GM18499 (cell line): ENCODE results near the gene IGSF11.
"Not testable (repeated sequence)": the region's sequence is repeated elsewhere in the genome, so short reads cannot be mapped to it uniquely, and the experiment has no call there.

ENCODE experiments used
- ATAC-seq: cut with Tn5 transposase; IDR thresholded peaks from one replicate; pipeline ENCODE4 v1.9.1; 2021; ENCODE audit warnings: moderate number of reproducible peaks; ENCODE audit not compliant: insufficient read depth, unreplicated experiment

IGSF11 gene

DNA sequence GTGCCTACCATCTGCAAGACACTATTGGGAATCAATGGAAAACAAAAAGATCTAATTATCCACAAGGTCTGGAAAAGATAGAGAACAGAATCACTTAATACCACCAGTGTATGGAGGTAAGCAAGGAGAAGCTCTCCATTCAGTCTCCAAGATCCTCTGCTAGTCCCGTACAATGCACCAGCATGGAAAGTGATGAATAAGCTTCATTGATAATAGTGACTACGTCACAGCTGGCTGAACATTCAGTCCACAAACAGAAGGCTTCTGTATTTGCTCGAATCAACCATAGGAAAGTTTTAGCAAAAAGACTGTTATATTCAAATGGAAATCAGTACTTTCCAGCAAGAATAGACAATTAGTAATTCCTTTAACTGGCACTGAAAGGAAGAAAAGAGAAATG, 42.9 kb downstream of the IGSF11 start:
- no peak for ATAC-seq

DNA sequence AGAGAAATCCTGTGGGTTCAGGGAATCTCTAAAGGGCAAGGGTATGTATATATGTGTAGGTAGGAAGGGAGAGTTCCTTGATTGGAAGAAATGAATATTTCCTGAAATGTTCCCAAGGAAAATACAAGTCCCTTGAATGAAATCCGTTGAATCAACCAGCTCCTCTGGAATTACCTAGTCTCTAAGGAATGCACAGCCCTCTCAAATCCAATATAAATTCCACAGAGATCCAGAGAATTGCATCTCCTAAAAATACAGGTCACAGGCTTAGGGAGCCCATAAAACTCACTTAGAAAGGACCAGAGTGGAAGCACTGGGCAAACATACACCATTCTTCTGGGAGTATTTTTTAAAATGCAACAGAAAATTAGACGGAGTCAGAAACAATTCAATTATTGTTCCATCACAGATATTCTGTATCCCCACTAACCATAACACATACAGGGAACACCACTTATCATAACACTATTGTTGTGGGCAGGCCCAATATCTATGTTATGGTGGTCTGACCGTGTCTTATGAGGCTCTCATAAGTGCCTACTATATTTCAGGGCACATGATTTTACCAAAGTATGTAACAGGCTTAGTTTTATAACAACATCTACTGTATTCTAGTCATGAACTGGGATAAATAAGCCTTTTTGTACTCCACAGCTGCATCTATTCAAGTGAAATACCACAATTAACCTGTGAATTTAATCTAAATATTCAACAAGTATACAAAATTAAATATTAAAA, 43.7 kb downstream of the IGSF11 start:
- no peak for ATAC-seq

DNA sequence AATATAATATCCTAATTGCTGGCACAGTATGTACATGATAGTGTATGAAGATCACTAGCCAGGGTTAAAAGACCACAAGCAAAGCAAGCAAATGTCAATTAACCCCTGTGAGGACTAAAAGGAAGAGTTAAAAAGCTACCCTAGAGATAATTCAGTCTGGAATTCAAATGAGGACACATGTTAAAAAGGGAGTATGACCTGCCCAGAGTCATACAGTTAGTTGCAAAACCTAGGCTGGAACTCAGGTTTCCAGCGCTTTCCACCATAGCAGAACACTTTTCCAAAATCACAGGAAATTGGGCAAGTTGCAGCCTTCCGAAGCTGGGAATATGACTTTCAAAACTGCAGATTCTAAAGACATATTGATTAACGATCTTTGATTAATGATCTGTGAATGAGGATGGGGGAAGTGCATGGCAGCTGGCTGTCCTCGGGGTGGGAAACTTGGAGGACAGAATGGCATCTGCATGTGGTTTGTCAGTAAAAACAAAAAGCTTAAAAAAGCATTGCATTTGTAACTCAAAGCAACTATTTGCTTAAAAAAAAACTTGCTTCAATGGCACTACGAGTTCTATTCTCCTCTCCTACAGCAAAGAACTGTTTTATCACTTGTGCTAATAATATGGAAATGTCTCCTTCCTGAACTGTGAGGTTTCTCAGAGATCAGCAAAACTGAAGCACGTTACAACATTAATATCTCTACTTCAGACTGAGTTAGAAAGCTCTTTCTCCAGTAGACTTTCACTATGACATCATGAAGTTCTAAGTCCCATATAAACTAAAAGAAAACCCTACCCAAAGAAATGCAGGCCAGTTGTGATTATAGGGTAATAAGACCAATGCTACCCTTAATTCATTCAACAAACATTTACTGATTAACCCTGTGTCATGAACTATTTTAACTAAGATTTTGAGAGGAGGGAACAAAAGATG, 46.2 kb downstream of the IGSF11 start:
- ATAC-seq: no peak

DNA sequence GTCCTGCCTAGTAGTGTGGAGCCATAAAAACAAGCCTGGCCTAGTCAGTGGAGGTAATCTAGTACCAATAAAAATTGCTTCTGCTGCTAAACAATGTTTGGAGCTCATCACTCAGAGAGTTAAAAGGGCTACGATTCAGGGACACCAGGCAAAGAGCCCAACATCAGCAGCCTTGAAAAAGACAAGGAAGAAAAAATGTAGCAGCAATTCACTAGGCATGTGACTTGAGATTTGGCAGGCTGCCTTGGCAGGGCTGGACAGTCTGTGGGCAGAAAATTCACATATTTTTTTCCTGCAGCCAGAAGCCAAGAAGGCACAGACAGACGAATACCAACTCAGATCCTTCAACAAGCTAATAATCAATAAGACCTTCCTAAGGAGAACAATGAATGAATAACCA, 47.2 kb downstream of the IGSF11 start:
- no peak for ATAC-seq

DNA sequence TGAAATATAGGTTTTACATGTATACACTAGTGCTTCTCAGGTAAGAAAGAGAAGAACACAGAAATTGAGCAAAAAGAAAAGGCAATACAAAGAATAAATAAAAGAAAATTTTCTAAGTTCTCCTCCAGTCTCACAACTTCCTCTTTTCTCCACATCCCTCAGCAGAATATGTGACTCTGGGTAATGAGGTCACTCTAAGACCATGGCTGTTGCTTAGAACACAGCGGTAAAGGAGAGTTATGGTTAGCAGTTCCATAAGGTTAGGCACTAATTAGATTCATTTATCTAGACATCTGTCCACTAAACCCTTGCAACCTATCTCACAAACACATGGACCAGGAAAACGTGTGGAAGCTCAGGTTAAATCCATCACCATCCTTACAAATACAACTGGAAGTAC, 47.9 kb downstream of the IGSF11 start:
- no peak for ATAC-seq

DNA sequence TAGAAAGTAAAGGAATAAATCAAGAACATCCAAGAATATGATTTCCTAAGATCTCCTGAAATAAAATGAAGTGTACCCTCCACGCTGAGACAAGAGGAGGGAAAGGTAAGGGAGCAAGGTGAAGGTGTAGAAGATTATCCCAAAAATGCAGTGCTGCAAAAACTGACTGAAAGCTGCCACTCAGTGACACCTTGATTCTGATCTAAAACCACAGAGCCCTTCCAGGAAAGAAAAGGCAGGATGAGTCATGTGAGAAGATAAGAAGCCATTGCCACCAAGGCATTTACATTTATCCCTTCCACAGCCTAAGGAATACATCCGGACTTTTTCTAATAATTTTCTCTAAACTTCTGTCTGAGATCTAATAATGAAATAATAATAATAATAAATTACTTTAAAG, 49.9 kb downstream of the IGSF11 start:
- ATAC-seq: no peak

DNA sequence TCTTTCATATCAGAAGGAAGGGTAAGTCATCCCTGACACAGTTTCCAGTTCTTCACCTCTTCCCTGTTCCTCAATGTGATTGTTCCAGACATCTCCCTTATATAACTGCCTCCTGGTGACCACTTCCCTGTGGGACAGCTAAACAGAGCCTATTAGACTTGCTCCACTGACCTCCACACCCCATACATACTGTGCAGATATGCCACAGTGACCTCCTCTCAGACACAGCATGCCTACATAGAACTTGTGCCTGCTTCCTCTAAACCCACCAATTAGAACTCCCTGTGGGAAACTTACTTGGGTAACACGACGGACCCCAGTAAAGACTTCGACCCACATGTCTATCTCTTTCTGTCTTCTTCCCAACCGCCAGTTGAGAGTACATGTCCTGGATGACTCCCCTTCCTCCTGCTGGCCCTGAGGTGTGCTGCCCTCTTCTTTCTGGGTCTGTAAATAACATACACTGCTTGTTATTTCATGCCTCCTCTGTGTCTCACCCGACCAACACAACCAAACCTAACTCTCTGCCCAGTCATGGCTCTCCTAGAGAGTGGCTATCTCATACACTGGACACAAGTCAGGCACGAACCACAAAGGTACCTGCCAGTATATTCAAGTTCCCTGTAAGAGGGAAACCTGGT, 53.0 kb downstream of the IGSF11 start:
- ATAC-seq: no peak

DNA sequence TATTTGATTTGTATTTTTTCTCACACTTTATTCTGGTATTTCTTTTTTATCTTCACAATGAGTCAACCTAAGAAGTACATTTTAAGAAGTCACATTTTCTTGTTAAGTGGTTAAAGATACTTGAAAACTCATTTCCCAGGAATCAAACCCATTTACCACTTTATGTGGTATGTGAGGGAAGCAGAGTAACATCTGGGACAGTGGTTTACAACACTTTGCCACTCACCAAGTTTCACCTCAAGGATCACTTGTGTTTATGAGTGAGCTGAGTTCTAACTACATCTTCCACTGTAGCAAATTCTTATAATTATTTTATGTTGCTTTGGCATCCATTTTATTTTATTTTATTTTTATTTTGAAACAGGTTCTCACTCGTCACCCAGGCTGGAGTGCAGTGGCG, 53.8 kb downstream of the IGSF11 start:
- no peak for ATAC-seq

DNA sequence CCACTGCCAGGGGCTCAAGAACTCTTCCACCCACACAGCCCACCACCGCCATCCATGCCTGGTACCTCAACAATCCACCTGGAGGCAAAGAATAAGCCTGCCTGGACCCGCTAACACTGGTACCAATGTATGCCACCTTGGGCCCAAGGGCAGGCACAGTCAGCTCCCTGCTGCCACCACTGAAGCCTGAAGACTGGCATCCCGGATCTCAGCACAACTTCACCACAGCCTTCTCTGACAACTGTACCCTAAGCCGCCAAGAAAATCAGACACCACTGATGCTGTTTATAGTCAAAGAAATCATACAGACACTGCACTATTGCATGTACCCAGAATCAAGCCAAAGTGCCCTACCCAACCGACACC, 56.3 kb downstream of the IGSF11 start:
- no peak for ATAC-seq

DNA sequence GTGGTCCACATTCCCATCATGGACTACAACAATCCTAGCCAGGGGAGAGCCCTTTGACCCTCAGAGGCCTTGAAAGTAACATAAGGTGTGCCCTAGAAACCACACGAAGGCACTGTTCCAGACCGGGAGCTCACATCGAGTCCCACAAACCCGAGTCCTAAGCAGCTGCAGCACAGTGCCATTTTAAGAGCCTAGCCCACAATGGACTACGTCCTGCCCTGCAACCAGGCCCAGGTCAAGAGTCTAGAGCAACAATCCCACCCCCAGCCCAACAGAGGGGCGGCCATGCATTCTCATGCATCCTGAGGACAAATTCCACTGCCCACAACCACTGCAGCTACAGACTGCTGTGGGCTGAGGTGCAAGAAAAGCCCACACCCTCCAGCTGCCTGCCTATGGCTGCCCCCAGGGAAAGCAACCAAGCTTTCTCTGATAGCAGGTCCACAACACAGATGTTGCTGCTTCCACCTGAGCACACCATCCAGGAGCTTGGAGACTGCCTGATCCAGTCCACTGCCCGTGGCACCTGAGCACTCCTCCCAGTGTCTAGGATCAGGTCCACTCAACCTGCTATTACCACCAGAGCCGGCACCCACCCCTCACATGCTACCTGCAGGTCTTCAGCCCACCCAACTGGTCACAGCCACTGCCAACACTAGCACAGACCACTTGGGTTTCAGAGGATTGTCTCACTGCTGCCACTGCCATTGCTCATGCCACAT, 56.8 kb downstream of the IGSF11 start:
- ATAC-seq: no peak

DNA sequence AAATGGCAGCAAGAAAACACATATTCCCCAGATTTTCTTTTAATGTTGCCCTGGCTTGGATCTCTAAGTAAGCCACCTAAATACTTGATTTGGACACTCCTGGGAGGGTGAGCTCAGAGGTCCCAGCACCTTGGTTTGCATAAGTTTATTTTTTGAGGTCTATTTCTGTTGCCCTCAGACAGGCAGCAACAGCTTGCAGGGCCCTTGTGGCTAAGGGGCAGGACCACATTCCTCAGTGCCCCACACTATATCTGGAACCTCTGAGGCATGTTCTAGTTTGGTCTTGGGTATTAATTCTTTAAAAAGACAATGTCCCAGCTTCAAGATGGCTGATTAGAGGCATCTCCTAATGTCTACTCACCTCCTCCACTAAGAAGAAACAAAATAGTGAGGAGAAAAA, 57.5 kb downstream of the IGSF11 start:
- ATAC-seq: no peak

DNA sequence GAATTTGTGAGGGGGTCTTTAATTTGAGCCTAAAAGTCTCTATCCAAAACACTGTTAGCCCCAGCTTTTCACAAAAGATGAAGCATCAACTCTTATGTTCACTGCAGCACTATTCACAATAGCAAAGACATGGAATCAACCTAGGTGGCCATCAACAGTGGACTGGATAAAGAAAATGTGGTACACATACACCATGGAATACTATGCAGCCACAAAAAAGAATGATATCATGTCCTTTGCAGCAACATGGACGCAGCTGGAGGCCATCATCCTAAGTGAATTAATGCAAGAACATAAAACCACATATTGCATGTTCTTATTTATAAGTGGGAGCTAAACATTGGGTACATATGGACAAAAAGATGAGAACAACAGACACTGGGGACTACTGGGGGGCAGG, 59.2 kb downstream of the IGSF11 start:
- ATAC-seq: not testable (repeated sequence)

DNA sequence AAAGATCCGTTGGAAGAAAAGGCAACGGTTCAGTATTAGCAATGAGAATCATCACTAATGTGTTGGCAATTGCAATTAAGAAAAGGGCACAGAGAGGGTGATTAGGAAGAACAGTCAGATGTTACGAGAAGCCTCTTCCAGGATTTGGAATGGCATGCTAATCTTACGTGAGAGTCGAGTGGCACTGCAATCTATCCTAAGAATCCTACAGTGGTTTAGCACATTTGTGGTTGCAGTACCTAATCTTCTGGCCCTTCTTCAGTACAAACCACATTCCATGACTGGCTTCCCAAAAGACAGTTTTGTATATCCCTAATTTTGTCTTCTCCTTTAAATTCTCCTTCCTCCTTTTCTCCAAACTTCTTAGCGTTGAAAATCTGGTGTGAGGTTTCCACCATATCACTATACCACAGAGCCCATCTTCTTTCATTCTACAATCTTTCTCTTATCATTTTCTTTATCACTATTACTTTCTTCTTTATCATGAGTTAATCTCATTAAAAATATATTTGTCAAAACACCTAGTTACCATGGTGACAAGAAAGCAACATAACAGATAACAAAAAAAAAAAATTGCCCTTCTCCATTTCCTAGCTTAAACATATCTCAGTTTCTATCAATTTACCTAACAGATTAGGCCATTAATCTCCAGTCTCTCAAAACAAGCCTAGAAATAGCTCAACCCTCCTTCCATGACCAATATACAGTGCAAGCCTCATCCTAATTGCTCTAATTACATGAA, 60.1 kb downstream of the IGSF11 start:
- ATAC-seq: no peak

DNA sequence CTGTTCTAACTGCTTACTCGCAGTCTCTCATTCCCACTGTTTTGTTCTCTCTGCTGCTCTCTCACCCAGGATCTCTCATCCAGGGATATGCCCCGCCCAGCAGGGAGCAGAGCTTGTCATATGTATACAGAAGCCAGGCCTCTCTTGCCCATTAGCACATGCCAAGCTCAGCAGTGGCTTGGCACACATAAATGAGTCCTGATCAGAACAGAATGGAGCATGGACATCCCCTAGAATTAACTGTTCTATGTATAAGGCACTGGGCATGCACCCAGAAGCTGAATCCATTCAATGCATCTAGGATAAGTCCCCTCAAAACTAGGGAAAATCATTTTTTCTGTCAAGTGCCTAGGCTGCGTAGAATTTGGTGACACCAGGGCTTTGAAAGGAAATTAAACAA, 61.6 kb downstream of the IGSF11 start:
- ATAC-seq: no peak

DNA sequence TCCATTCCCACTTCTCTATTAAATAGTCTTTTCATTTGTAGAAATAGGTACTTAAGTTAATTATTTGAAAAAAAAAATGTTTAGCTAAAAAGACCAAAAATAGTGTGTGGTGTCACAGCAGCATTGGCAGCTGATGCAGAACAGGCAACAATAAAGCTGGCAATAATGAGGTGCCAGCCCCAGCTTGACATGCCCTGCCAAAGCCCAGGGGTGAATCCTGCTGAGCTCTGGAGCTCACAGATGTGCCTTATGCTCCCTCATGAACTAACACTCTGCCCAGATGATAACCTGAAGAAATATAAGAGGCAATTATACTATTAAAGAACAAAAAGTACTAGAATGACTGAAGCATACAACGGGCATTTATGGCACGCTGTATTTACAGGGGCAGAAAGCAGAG, 63.8 kb downstream of the IGSF11 start:
- no peak for ATAC-seq

DNA sequence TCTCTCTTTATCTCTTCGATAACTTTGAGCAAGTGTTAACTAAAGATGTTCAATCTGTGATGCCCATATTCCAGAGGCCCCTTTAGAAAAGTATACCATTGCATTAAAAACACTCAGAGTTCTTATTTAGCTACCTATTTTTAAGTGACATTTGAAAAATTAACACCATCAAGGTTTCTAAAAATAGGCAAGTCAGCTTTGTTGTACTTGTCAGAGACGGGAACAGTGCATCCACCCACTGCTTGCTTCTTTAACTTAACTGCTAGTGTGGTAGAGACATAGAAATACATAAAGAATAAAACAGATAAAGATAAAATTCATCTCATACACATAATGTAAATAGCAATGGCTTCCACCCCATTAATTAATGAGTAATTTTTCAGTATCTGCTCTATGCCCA, 66.0 kb downstream of the IGSF11 start:
- ATAC-seq: no peak

DNA sequence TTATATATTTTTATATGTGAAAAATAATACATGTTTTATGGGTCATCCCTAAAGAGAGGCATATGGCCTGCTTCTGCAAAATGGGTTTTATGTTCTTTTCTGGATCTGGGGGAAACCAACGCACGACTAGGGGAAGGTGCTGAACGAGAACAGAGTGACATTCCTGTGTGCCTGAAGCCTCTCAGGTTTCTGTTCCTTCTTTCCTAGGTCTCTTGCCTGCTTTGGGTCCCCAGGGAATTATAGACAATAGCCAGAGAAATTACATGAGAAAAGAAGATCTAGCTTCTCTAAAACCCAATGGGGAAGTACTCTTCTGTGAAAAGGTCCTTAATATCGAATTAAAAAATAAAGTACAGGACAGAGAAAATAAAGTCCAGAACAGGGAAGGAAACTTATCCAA, 66.5 kb downstream of the IGSF11 start:
- ATAC-seq: no peak

DNA sequence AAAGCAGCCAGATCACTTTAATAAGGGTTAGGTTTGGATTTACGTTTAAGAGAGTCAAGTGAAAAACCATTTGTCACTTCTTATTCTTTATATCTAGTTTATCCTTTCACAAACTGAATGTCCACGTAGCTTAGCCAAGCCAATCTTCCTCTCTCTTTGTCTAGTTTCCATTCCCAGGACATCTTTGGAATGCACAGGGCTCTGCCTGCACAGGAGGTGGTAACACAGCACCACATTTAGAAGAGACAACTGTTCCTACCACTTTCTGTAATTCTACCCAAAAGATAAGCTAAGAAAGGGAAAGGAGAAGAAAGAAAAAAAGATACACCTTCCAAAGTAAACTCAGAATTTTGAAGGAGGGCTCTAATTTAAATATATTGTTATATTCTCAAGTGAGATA, 67.9 kb downstream of the IGSF11 start:
- ATAC-seq: no peak

DNA sequence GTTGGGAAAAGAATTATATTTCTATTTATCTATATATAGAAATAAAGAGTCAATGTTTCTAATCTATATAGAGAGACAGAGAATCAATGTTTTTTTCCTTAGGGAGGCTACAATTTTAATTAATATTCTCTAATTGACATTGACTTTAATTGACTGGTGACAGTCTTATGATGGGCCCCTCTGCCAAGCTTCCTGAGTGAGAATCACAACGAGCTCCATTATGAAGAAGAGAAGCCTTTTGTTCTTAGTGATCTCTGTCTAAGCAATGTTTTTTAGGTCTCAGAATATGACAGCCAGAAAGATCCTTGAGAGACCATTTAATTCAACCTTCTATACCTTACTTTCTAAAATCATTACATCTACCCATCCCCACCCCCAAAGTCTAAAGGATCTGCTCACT, 70.9 kb downstream of the IGSF11 start:
- no peak for ATAC-seq

DNA sequence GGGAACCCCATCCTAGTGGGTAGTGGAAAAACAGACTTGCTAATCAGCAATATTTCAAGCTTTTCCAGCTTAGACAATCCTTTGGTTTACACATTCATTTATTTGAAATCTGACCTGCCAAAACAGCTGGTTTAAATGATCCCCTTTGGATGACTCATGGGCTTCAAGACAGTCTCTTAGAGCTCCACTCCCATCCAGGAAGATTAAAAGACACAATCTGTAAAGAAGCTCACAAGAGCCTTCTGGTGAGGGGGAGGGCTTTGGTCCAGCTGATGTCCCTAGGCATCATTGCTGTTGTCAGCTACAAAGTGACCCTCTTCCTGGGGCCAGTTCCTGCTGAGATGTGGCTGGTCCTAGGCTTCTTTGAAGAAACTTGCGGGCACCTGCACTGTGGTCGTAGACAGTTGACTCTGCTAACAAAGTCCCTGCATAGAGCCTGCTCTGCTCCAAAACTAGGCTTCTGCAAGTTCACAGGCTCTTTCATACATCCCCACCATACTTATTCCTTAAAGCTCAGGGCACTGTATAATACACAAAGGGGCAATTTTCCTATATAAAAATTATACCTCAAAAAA, 73.7 kb downstream of the IGSF11 start:
- no peak for ATAC-seq
